ENCODE data around the gene CCDC57. TPM values are rescaled to one million over a fixed set of nuclear protein-coding genes. Genes with fewer than 3 reads are reported as not detected.

The CCDC57 gene
- total RNA-seq, 1 donor from 2014 or later = 37.2 TPM

- H3K27ac Mint-ChIP-seq (ENCODE audit: unreplicated experiment) = no peak overlapping the region
- no peaks in the 10 kb centered on the region for H3K4me1 Mint-ChIP-seq (ENCODE audit: unreplicated experiment)
- TF ChIP-seq CTCF (IDR thresholded peaks at IDR 0.05; ENCODE audit: unreplicated experiment) = no peak
- peaks cover 9% of the 10 kb centered on the region for H3K36me3 Mint-ChIP-seq (ENCODE audit: low read depth, unreplicated experiment)
- H3K9me3 Mint-ChIP-seq (ENCODE audit: unreplicated experiment) = no peaks in the 10 kb centered on the region
- no peak for DNase-seq (ENCODE audit: low spot score)
- peaks cover 1% of the 10 kb centered on the region for H3K27me3 Mint-ChIP-seq (ENCODE audit: unreplicated experiment)
- H3K4me3 Mint-ChIP-seq (ENCODE audit: unreplicated experiment) = no peak overlapping the region
Observed at GRCh38 chr17:82151106-82151957, 61.3 kb downstream of the CCDC57 start.

- Mint-ChIP-seq H3K27me3 (ENCODE audit: unreplicated experiment) (peaks cover 1% of the 10 kb centered on the region), H3K36me3 (ENCODE audit: low read depth, unreplicated experiment) (peaks cover 9% of the 10 kb centered on the region), H3K4me3 (ENCODE audit: unreplicated experiment) (no peak overlapping the region), H3K9me3 (ENCODE audit: unreplicated experiment) (no peaks in the 10 kb centered on the region), H3K27ac (ENCODE audit: unreplicated experiment) (no peak overlapping the region), H3K4me1 (ENCODE audit: unreplicated experiment) (no peaks in the 10 kb centered on the region)
- TF ChIP-seq CTCF (IDR thresholded peaks at IDR 0.05; ENCODE audit: unreplicated experiment) = no peak
- no peak for DNase-seq (ENCODE audit: low spot score)
Observed at GRCh38 chr17:82149401-82150099, 63.1 kb downstream of the CCDC57 start.

- Mint-ChIP-seq H3K27ac (ENCODE audit: unreplicated experiment) (no peak overlapping the region), H3K9me3 (ENCODE audit: unreplicated experiment) (no peaks in the 10 kb centered on the region), H3K27me3 (ENCODE audit: unreplicated experiment) (no peaks in the 10 kb centered on the region), H3K36me3 (ENCODE audit: low read depth, unreplicated experiment) (peaks cover 9% of the 10 kb centered on the region), H3K4me3 (ENCODE audit: unreplicated experiment) (no peak overlapping the region), H3K4me1 (ENCODE audit: unreplicated experiment) (no peaks in the 10 kb centered on the region)
- no peak for TF ChIP-seq CTCF (IDR thresholded peaks at IDR 0.05; ENCODE audit: unreplicated experiment)
- DNase-seq (ENCODE audit: low spot score) = no peak
Observed at GRCh38 chr17:82148997-82149396, 63.6 kb downstream of the CCDC57 start.

GRCh38 chr17:82148011-82148410, 64.6 kb downstream of the CCDC57 start:
- TF ChIP-seq CTCF (IDR thresholded peaks at IDR 0.05; ENCODE audit: unreplicated experiment) = no peak
- Mint-ChIP-seq H3K9me3 (ENCODE audit: unreplicated experiment) (no peaks in the 10 kb centered on the region), H3K4me3 (ENCODE audit: unreplicated experiment) (no peak overlapping the region), H3K27ac (ENCODE audit: unreplicated experiment) (no peak overlapping the region), H3K4me1 (ENCODE audit: unreplicated experiment) (no peaks in the 10 kb centered on the region), H3K27me3 (ENCODE audit: unreplicated experiment) (no peaks in the 10 kb centered on the region), H3K36me3 (ENCODE audit: low read depth, unreplicated experiment) (peaks cover 9% of the 10 kb centered on the region)
- no peak for DNase-seq (ENCODE audit: low spot score)

All from endothelial cell (in vitro differentiated cells).